DMS79 (cell line): ENCODE data around the gene SLC16A2.
A peak's percentile ranks its signal among the peaks of the same experiment; 100 is the strongest.

Experiments used
- DNase-seq: peaks from one replicate; lab custom pipeline; 2025; lab: John Stamatoyannopoulos, UW

SLC16A2 gene

GRCh38 chrX:74421036-74421739, at the start of gene SLC16A2:
SLC16A2 (plus strand) TSS chrX:74421493; CDS start chrX:74421638, 145 bp downstream.
- DNase-seq, result peak; percentile 32

DNA sequence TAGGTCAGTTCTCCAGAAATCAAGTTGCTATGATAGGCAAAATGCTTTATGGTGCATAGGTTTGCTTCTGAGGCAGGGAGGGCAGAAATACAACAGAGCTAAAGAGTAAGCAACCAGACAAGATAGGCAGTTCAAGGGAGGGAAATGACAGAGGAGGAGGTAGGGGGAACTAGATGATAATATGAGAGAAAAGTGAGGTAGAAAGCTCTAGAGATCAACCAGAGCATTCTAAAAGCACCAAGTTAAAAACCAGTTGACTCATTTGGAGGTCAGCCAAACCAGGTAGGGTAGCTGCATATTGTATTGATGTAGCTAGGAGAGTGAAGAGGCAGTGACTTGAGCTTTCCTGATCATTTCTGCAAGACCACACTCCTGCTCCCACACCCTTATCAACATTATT, 49.0 kb upstream of the SLC16A2 start:
- DNase-seq, result peak; percentile 23

- no peak for DNase-seq
Measured at GRCh38 chrX:74377282-74377681, 44.0 kb upstream of the SLC16A2 start.

GRCh38 chrX:74382613-74383012, 38.7 kb upstream of the SLC16A2 start:
- DNase-seq, result no peak

- no peak for DNase-seq
Measured at GRCh38 chrX:74383611-74384010, 37.7 kb upstream of the SLC16A2 start.

DNA sequence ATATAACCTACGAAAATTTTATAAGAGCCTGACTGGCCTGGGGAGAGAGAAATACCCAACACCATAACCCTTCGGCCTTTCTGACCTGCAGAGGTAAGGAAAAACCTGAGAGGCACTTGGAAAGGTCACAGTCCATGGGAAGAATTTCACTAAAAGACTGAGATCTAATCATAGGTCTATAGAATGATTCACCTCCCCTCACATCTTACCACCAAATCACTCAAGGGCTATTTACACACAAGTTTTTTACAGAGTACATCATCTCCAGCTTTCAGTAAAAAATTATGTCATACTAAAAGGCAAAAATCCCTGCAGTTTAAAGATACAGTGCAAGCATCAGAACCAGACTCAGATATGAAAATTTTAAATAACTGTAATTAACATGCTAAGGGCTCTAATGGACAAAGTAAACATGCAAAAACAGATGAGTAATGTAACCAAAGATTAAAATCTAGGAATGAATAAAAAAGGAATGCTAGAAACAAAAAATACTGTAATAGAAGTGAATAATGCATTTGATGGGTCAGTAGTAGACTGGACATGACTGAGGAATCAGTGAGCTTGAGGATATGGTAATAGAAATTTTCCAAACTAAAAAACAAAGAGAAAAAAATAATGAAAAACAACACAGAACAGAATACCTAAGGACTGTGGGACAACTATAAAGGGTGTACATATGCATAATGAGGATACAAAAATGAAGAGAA, 32.1 kb upstream of the SLC16A2 start:
- no peak for DNase-seq

- DNase-seq, result no peak
Measured at GRCh38 chrX:74395556-74395955, 25.7 kb upstream of the SLC16A2 start.

GRCh38 chrX:74405973-74406489, 15.3 kb upstream of the SLC16A2 start:
- DNase-seq, result no peak

DNA sequence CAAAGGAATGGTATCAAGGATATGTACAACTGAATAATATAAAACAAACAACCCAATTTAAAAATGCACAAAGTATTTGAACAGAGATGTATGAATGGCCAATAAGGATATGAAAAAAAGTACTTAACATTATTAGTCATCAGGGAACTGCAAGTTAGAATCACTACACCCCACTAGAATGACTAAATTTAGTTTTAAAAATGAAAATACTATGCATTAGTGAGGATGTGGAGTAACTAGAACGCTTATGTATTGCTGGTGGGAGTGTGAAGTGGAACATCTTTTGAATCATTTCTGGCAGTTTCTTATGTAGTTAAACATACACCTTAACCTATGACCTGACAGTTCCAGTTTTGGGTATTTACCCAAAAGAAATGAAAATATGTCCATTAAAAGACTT, 13.0 kb upstream of the SLC16A2 start:
- no peak for DNase-seq

- DNase-seq, result no peak
Measured at GRCh38 chrX:74419864-74420195, 1.5 kb upstream of the SLC16A2 start.

DNA sequence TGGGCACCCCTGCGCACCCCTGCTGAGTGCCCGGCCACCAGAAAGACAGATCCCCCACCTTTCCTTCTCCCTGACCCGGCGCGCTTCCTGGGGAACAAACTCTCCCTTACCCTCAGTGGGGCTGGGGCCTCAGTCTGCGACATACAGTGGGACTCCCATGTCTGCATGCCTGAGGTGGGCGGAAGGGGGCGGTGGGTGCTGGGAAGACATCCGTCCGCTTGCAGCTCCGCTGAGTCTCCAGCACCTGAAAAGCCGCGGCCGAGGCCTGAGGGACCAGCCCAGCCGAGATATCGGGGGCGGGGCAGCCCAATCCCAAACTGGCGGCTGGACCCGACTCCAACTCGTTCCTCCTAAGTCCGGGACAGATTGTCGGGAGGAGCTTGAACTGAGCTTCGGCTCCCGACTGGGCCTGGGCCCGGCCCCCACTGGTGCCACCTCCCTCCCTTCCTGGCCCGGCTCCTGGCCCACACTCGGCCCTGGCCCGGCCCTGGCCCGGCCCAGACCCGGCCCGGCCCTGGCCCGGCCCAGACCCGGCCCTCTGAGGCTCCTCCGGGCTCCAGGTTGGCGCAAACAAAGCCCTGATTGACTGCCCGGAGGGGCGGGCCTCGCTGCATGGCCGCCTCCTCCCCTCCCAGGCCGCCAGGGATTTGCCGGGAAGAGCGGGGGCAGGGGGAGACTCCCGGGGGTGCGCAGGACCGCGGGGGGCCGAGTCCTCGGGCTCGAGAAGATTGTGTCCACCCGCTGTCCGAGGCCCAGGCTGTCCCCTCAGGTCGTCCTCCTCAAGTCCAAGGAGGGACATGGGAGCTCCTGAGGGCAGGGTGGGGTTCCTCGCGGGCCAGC, 877 bp upstream of the SLC16A2 start:
- no peak for DNase-seq

DNA sequence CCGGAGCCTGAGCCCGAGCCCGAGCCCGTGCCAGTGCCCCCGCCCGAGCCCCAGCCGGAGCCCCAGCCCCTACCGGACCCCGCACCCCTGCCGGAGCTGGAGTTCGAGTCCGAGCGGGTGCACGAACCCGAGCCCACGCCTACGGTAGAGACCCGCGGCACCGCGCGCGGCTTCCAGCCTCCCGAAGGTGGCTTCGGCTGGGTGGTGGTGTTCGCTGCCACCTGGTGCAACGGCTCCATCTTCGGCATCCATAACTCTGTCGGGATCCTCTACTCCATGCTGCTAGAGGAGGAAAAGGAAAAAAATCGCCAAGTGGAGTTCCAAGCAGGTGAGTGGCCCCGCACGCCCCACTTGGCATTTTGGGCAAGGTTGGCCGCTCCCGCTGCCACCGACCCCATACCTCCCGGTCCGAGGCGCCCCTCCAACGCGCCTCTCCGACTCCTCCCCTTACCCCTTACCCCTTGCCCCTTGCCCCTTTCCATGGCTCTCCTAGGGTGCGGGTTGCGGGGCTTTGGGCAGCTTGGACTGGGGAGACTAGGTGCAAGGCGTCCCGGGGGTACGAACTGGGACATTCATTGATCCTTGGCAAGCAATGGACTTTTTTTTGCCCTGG, 553 bp downstream of the SLC16A2 start:
- DNase-seq, result no peak

GRCh38 chrX:74422576-74423288, 1.4 kb downstream of the SLC16A2 start:
- DNase-seq, result no peak

DNA sequence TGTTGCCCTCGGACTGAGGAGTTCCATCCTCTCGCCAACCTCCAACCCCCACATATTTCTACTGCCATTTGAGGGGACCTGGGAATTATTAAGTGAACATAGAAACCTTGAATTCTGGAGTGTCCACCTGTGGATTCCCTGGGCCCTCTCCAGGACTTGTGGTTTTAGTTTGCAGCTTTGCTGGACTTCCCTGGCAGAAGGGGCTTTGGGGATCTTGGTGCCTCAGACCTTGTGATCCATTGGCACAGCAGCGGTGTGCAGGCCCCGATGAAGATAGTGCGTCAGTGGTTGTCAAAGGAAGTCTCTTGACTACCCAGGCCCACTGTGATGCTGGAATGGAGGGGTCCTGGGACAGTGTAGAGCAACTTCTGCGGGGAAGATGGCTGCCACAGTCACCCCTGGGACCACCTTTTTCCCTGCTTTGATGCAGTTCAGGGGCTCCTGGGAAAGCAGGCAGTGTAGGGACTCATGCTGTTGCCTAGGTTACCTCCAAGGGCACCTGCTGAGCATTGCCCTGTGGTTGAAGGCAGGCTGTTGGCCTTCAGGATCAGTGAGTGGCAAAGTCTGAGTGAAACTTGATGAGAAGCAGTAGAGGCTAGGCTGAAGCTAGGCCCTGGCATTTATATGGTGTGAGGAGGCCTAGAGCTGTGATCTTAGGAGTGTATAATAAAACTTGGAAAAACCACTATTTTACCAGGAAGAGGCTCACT, 2.2 kb downstream of the SLC16A2 start:
- no peak for DNase-seq

DNA sequence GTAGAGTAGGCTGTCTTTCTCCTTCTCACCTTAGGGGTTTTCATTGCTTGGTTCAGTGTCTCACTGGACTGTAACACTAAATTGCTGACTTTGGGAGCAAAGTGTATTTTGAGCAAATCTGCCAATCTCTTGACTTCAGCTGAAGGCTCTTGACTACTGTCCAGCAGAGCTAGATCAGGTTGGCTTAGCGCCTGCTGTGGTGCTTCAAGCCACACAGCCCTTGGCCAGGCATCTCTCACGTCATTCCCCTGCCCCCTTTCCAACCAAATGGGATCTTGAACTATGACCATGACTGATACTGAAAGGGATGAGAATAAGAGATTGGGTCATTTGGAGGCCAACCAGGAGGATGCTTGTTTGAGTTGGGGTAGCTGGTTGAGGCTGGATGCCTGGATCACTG, 4.8 kb downstream of the SLC16A2 start:
- DNase-seq, result no peak

GRCh38 chrX:74426615-74427014, 5.3 kb downstream of the SLC16A2 start:
- DNase-seq, result no peak

- no peak for DNase-seq
Measured at GRCh38 chrX:74431797-74432196, 10.5 kb downstream of the SLC16A2 start.

- no peak for DNase-seq
Measured at GRCh38 chrX:74434336-74434735, 13.0 kb downstream of the SLC16A2 start.

GRCh38 chrX:74437530-74437929, 16.2 kb downstream of the SLC16A2 start:
- DNase-seq, result no peak

DNA sequence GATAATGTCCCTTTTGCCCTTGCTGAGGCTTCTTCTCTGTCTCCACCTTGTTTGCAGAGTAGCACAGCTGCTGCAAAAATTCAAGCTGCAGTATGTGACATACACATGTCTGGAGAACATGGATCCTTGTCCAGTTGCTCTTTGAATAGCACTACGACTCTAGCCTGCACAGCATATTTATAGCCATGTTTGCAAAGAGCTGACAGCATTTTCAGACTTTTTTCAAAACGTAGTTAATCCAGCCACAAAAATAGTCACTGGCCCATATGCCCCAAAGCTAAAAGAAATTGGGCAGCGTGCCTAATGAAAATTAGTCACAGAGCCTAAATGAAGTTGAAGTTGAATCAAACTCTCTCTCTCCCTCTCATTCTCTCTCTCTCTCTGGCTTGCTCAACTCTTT, 17.5 kb downstream of the SLC16A2 start:
- DNase-seq, result no peak

DNA sequence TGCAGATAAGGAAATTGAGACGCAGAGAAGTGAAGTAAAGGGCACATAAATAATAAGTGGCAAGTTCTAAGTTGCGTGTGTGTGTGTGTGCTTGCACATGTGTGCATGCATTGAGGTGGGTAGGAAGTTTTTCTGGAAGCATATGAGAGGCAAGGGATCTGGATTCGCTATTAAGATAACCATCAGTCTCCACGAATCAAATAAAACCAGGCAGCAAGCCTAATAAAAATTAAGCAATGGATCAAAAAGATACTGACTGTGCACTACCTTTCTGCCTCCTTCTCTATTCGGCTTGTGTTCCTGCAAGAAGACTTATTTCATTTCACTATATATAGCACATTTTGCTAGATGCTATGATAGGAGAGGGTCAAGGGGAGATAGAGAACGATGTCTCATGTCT, 23.8 kb downstream of the SLC16A2 start:
- no peak for DNase-seq
